Astrocyte of the hippocampus (primary cell): ENCODE results near the gene CD68.
"Not testable (repeated sequence)": the region's sequence is repeated elsewhere in the genome, so short reads cannot be mapped to it uniquely, and the experiment has no call there.

ENCODE experiments used
- DNase-seq: peaks from one replicate; pipeline ENCODE4 v3.0.0; 2011; ENCODE audit warnings: low read depth, low spot score

The CD68 gene

GRCh38 chr17:7580604-7581575 is 1.5 kb downstream of the CD68 start:
- no peak for DNase-seq

DNA sequence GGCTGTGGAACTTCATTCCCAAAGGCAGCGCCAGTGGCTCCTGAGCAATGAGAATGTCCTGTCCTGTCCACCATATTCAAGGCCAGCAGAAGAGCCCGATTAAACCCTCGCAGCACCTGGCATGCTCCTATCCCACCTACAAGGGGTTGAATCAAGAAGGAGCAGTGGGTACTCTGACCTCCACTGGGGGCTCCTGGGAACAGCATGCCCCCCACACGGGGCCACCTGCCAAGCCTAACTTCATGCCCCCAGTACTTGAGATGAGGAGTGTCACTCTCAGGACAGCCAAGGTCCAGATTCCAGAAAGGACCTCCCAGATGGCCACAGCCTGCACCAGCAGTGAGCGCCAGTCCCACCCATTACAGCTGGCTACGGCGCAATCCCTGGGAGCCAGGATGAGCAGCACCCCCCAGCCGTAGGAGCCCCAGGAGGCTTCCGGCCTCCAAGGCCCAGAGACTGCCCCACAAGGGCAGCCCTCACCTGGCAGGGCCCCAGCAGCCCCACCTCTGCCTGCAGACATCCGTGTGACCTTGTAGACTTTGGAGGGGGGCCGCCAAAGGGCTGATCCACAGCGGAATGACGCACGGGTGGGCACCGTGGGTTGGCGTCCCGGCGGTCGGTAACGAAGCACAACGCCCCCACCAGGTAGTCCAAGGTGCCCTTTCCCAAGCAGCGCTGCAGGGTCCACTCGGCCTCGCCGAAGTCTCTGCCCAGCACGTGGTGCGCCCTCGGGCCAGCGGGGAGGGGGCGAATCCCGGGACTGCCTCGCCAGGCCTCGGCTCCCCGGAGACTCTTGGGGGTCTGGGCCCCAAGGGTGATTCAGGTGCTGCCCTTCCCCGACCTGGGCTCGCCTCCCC is 3.2 kb downstream of the CD68 start:
- DNase-seq = no peak

- DNase-seq = peak; percentile 99
These were observed 4.0 kb downstream of the CD68 start, which contains the start of gene MPDU1 for GRCh38 chr17:7583253-7584109. Gene MPDU1, plus strand, starts transcription at chr17:7583852. Its CDS starts 11 bp downstream, at chr17:7583863.

GRCh38 chr17:7586673-7587419 is 7.4 kb downstream of the CD68 start:
- no peak for DNase-seq

DNA sequence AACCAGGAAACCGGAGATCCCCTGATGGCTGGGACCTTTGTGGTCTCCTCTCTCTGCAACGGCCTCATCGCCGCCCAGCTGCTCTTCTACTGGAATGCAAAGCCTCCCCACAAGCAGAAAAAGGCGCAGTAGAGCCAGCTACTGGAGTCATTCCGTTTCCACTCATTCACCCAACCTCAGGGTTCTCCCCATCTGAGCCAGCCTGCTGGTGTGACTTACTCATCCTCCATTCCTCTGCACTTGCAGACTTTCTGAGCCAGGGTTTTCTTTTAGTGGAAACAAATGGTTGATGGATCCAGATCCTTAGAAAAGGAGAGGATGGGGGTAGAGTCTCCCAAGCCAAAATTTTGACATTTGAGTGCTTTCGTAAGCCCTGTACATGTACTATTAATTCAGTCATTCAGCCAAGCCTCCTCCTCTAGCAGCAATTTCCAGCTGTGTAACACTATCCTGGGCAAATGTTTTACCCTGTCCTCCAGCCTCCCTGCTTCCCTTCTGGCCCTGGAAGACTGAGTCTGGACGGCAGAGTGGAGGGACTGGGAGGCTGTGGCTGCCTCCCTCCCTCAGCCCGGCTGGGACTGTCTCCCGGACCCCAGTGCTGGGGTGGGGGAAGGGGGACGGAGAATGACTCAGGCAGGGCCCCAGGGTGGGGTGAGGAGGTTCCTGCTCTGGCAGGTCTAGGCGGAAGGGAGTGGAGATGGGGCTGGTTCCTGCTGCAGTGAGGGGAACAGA is 8.1 kb downstream of the CD68 start:
- peak; percentile 93 for DNase-seq

DNA sequence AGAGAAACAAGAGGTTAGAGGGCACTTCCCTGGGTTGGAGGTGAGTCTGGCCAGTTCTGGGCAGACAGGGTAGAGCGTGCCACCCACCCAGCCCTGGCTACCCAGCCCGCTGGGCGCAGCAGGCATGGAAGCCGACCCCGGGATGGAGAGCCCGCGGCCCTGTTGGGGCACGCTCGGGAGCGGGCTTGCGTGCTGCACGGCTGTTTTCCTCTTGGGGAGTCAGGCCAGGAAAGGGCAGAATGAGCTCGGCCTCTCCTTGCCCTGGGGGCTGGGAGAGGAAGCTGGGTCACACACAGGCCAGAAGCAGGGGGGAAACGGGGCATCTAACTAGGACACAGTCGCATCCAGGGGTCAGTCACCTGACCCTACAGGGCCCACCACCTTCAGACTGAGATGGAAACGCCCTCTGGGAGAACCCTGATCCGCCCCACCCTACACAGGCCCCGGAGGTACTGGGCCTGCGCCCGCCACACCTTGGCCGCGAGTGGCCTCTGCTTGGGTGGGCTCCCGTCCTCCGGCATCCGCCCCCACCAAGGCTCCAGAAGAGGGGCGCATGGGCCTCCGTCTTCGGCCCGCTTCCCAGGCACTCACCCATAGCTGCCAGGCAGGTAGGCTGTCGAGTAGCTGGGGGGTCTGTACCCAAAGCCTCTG is 9.2 kb downstream of the CD68 start:
- DNase-seq = no peak

GRCh38 chr17:7589204-7589868 is 9.9 kb downstream of the CD68 start:
- DNase-seq = peak; percentile 94

- peak; percentile 53 for DNase-seq
These were observed 10.7 kb downstream of the CD68 start, which contains the start of gene SOX15 for GRCh38 chr17:7589891-7590691. Gene SOX15, minus strand, starts transcription at chr17:7590094. Its CDS starts 418 bp downstream, at chr17:7589676.

- peak; percentile 86 for DNase-seq
These were observed 11.3 kb downstream of the CD68 start for GRCh38 chr17:7590743-7591142.

DNA sequence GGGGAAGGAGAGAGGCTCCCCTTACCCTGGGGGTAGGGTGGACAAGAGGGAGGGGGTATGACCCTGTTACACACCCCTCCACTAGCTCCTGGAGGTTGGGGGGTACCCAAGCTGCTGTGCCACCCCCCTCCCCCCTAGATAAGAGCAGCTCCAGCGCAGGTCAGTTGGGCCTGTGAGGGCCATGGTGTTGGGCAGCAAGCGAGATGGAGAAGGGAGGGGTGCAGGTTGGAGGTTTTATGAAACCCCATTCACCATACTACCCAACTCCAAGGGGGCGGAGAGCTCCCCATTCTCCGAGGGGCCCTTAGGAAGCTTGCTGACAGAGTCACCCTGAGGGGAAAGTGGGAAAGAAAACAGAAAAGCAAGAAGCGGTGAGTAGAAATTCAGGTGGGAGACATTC is 12.2 kb downstream of the CD68 start:
- DNase-seq = no peak

DNA sequence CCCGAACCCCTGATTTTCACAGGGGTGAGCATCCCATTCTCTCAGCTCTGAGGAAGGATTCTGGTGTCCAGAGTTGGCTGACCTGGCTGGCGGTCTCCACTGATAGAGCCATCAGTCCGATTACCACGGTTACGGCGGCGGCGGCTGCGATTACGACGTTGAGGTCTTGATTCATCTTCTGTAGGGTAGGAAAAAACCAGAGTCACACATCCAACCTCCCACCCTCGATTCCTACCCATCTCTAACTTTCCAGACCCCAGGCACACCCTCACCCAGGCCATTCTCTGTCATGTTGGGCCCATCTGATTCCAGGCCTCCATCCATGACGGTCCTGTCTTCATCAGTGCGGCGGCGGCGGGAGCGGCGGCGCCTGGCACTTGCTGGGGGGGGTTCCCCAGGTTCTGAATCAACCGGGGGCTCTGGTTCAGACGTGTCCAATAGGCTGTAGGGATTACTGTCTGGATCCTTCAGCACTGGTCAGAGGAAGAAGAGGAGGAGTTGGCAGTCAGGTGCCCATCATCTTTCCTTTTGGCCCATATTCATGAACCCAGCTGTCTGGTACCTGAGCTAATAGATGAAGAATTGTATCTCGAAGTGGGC is 13.1 kb downstream of the CD68 start:
- DNase-seq = no peak

GRCh38 chr17:7593296-7593695 is 13.9 kb downstream of the CD68 start:
- no peak for DNase-seq

- DNase-seq = not testable (repeated sequence)
These were observed 18.1 kb downstream of the CD68 start for GRCh38 chr17:7597561-7597960.

DNA sequence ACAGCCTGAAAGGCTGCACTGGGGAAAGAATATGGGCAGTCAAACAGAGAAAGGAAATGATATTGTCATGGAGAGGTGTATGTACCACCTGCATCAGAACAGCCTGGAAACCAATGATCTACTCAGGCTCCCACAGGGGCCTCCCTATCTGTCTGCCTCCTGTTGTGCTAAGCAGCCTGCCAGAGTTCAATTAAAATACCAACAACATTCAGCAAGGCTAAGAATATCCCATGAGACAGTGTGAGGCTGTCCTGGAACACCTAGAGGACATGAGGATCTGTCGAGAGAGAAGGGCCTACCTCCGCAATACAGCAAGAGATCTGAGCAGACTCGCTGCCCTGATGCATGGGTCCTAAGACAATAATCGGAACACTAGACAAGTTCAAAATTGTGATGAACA is 26.8 kb downstream of the CD68 start:
- DNase-seq = no peak

GRCh38 chr17:7610641-7611040 is 31.2 kb downstream of the CD68 start:
- DNase-seq = no peak

DNA sequence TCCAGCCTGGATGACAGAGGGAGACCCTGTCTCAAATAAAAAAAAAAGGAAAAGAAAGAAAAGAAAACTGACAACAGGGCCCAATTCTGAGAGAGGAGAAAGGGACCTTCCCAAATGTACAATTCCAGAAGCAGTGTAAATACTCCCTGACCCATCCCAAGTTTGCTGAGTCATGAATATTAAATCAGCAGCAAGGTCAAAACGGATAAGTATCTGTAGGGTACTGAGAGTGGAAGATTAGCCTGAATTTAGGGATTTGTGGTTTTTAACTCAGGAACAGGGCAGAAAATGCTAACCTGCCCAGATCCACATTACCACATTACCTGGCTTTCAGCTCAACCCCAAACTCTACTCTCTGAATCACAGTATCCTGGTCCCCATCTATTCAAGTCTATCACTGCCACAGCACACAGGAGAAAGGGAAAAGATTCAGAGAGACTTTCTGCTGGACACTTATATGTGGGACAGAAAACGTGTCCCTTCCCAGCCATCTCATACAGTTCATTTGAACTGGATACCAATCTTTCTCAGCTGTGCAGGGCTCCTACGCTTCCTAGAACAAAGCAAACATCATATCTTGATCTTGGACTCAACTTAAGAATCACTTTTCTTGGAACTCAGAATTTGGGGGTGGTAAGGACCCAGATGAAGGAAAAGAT is 32.3 kb downstream of the CD68 start:
- peak; percentile 13 for DNase-seq

DNA sequence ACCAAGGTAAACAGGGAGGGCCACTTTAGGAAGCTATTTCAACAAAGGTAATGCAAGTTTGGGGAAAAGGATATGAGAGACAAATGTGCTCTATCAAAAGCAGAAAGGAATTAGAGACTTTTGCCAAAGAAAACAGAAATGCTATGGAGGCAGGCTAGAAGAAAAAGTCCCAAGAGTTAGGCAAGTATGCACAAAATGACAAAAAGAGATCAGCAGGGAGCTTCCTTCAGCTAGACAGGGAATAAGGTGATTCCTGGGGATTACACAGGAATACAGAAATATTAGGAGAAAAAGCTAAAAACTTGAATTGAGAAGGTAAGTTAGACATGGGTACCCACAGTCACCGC is 32.8 kb downstream of the CD68 start:
- DNase-seq = peak; percentile 37
